ENCODE data around the gene NAALADL2.
"Not testable (repeated sequence)": the region's sequence is repeated elsewhere in the genome, so short reads cannot be mapped to it uniquely, and the experiment has no call there.

The NAALADL2 gene

GRCh38 chr3:175601521-175601920 is 742.4 kb downstream of the NAALADL2 start:
- no peaks in the 10 kb centered on the region for H3K36me3 ChIP-seq (ENCODE audit: insufficient read depth, low read length)
- H3K9ac ChIP-seq (ENCODE audit: low read depth, low read length), result no peak overlapping the region
- H3K9me3 ChIP-seq (ENCODE audit: control insufficient read depth, insufficient read depth, low read length), result no peaks in the 10 kb centered on the region
- H3K4me1 ChIP-seq (ENCODE audit: insufficient read depth, low read length), result no peaks in the 10 kb centered on the region

- Histone ChIP-seq H3K9me3 (ENCODE audit: control insufficient read depth, insufficient read depth, low read length) (no peaks in the 10 kb centered on the region), H3K36me3 (ENCODE audit: insufficient read depth, low read length) (no peaks in the 10 kb centered on the region), H3K4me1 (ENCODE audit: insufficient read depth, low read length) (no peaks in the 10 kb centered on the region), H3K9ac (ENCODE audit: low read depth, low read length) (no peak overlapping the region)
Observed at GRCh38 chr3:175605851-175606250, 746.7 kb downstream of the NAALADL2 start.

- Histone ChIP-seq H3K9ac (ENCODE audit: low read depth, low read length) (no peak overlapping the region), H3K36me3 (ENCODE audit: insufficient read depth, low read length) (no peaks in the 10 kb centered on the region), H3K9me3 (ENCODE audit: control insufficient read depth, insufficient read depth, low read length) (no peaks in the 10 kb centered on the region), H3K4me1 (ENCODE audit: insufficient read depth, low read length) (no peaks in the 10 kb centered on the region)
Observed at GRCh38 chr3:175606650-175607318, 747.6 kb downstream of the NAALADL2 start.

- no peaks in the 10 kb centered on the region for H3K36me3 ChIP-seq (ENCODE audit: insufficient read depth, low read length)
- no peaks in the 10 kb centered on the region for H3K9me3 ChIP-seq (ENCODE audit: control insufficient read depth, insufficient read depth, low read length)
- H3K4me1 ChIP-seq (ENCODE audit: insufficient read depth, low read length), result no peaks in the 10 kb centered on the region
- H3K9ac ChIP-seq (ENCODE audit: low read depth, low read length), result no peak overlapping the region
Observed at GRCh38 chr3:175608356-175608755, 749.2 kb downstream of the NAALADL2 start.

GRCh38 chr3:175608911-175609310 is 749.8 kb downstream of the NAALADL2 start:
- no peaks in the 10 kb centered on the region for H3K36me3 ChIP-seq (ENCODE audit: insufficient read depth, low read length)

GRCh38 chr3:175612487-175613196 is 753.5 kb downstream of the NAALADL2 start:
- Histone ChIP-seq H3K9me3 (ENCODE audit: control insufficient read depth, insufficient read depth, low read length) (no peaks in the 10 kb centered on the region), H3K36me3 (ENCODE audit: insufficient read depth, low read length) (no peaks in the 10 kb centered on the region), H3K4me1 (ENCODE audit: insufficient read depth, low read length) (no peaks in the 10 kb centered on the region), H3K9ac (ENCODE audit: low read depth, low read length) (no peak overlapping the region)

More at GRCh38 chr3:175608911-175609310, 749.8 kb downstream of the NAALADL2 start:
- no peak overlapping the region for H3K9ac ChIP-seq (ENCODE audit: low read depth, low read length)
- H3K4me1 ChIP-seq (ENCODE audit: insufficient read depth, low read length), result no peaks in the 10 kb centered on the region
- no peaks in the 10 kb centered on the region for H3K9me3 ChIP-seq (ENCODE audit: control insufficient read depth, insufficient read depth, low read length)

- not testable (repeated sequence) for H3K9ac ChIP-seq (ENCODE audit: low read depth, low read length); H3K4me1 ChIP-seq (ENCODE audit: insufficient read depth, low read length); H3K9me3 ChIP-seq (ENCODE audit: control insufficient read depth, insufficient read depth, low read length); H3K36me3 ChIP-seq (ENCODE audit: insufficient read depth, low read length)
Observed at GRCh38 chr3:175614107-175614506, 755.0 kb downstream of the NAALADL2 start.

GRCh38 chr3:175617247-175617646 is 758.1 kb downstream of the NAALADL2 start:
- no peak overlapping the region for H3K9ac ChIP-seq (ENCODE audit: low read depth, low read length)
- no peaks in the 10 kb centered on the region for H3K4me1 ChIP-seq (ENCODE audit: insufficient read depth, low read length)
- no peaks in the 10 kb centered on the region for H3K36me3 ChIP-seq (ENCODE audit: insufficient read depth, low read length)
- H3K9me3 ChIP-seq (ENCODE audit: control insufficient read depth, insufficient read depth, low read length), result no peaks in the 10 kb centered on the region

- no peaks in the 10 kb centered on the region for H3K36me3 ChIP-seq (ENCODE audit: insufficient read depth, low read length)
- no peaks in the 10 kb centered on the region for H3K9me3 ChIP-seq (ENCODE audit: control insufficient read depth, insufficient read depth, low read length)
- no peaks in the 10 kb centered on the region for H3K4me1 ChIP-seq (ENCODE audit: insufficient read depth, low read length)
- no peak overlapping the region for H3K9ac ChIP-seq (ENCODE audit: low read depth, low read length)
Observed at GRCh38 chr3:175619369-175619768, 760.2 kb downstream of the NAALADL2 start.

- no peaks in the 10 kb centered on the region for H3K4me1 ChIP-seq (ENCODE audit: insufficient read depth, low read length)
- no peaks in the 10 kb centered on the region for H3K36me3 ChIP-seq (ENCODE audit: insufficient read depth, low read length)
- H3K9ac ChIP-seq (ENCODE audit: low read depth, low read length), result no peak overlapping the region
- H3K9me3 ChIP-seq (ENCODE audit: control insufficient read depth, insufficient read depth, low read length), result no peaks in the 10 kb centered on the region
Observed at GRCh38 chr3:175620093-175620492, 761.0 kb downstream of the NAALADL2 start.

GRCh38 chr3:175620532-175620931 is 761.4 kb downstream of the NAALADL2 start:
- no peaks in the 10 kb centered on the region for H3K9me3 ChIP-seq (ENCODE audit: control insufficient read depth, insufficient read depth, low read length)
- H3K36me3 ChIP-seq (ENCODE audit: insufficient read depth, low read length), result no peaks in the 10 kb centered on the region
- no peak overlapping the region for H3K9ac ChIP-seq (ENCODE audit: low read depth, low read length)
- no peaks in the 10 kb centered on the region for H3K4me1 ChIP-seq (ENCODE audit: insufficient read depth, low read length)

- no peaks in the 10 kb centered on the region for H3K4me1 ChIP-seq (ENCODE audit: insufficient read depth, low read length)
- H3K36me3 ChIP-seq (ENCODE audit: insufficient read depth, low read length), result no peaks in the 10 kb centered on the region
- H3K9ac ChIP-seq (ENCODE audit: low read depth, low read length), result no peak overlapping the region
- no peaks in the 10 kb centered on the region for H3K9me3 ChIP-seq (ENCODE audit: control insufficient read depth, insufficient read depth, low read length)
Observed at GRCh38 chr3:175640958-175641357, 781.8 kb downstream of the NAALADL2 start.

- no peak overlapping the region for H3K9ac ChIP-seq (ENCODE audit: low read depth, low read length)
- no peaks in the 10 kb centered on the region for H3K4me1 ChIP-seq (ENCODE audit: insufficient read depth, low read length)
- H3K36me3 ChIP-seq (ENCODE audit: insufficient read depth, low read length), result no peaks in the 10 kb centered on the region
- H3K9me3 ChIP-seq (ENCODE audit: control insufficient read depth, insufficient read depth, low read length), result no peaks in the 10 kb centered on the region
Observed at GRCh38 chr3:175646865-175647264, 787.7 kb downstream of the NAALADL2 start.

- Histone ChIP-seq H3K4me1 (ENCODE audit: insufficient read depth, low read length) (no peaks in the 10 kb centered on the region), H3K9me3 (ENCODE audit: control insufficient read depth, insufficient read depth, low read length) (no peaks in the 10 kb centered on the region), H3K9ac (ENCODE audit: low read depth, low read length) (no peak overlapping the region), H3K36me3 (ENCODE audit: insufficient read depth, low read length) (no peaks in the 10 kb centered on the region)
Observed at GRCh38 chr3:175648899-175649298, 789.8 kb downstream of the NAALADL2 start.

GRCh38 chr3:175651716-175652115 is 792.6 kb downstream of the NAALADL2 start:
- no peaks in the 10 kb centered on the region for H3K36me3 ChIP-seq (ENCODE audit: insufficient read depth, low read length)
- H3K9me3 ChIP-seq (ENCODE audit: control insufficient read depth, insufficient read depth, low read length), result no peaks in the 10 kb centered on the region
- peaks cover 4% of the 10 kb centered on the region; the same call in 1 of the 2 replicates for H3K4me1 ChIP-seq (ENCODE audit: insufficient read depth, low read length)
- H3K9ac ChIP-seq (ENCODE audit: low read depth, low read length), result no peak overlapping the region
